Kidney (tissue), 14 donors: ENCODE measurements around the gene CARHSP1. TPM values are rescaled to one million over a fixed set of nuclear protein-coding genes. Genes with fewer than 3 reads are reported as not detected.

Experiments used
- DNase-seq, 5 donors: peaks; one replicate each; pipeline ENCODE4 v3.0.0-alpha.2; 2013 to 2020
- FAIRE-seq: peaks from 2 replicates; lab custom pipeline; 2012; peaks lifted over from hg19 to GRCh38; lab: Jason Lieb, UNC
- H3K27ac ChIP-seq, 2 donors: one replicate each; pipeline ENCODE4 v1.7.0; 2013; ENCODE audit warnings: low read depth in 2 of 2, low read length in 2 of 2, inconsistent platforms in 1 of 2
- H3K27me3 ChIP-seq: one replicate; pipeline ENCODE4 v1.7.1; 2013; ENCODE audit warnings: low read length, inconsistent platforms; ENCODE audit not compliant: control insufficient read depth, insufficient read depth
- H3K36me3 ChIP-seq, 3 donors: one replicate each; pipeline versions ENCODE4 v1.7.0 to v1.7.1; 2013; ENCODE audit warnings: low read length in 3 of 3, control low read depth in 1 of 3, inconsistent platforms in 1 of 3; ENCODE audit not compliant: insufficient read depth in 3 of 3, control insufficient read depth in 2 of 3
- H3K4me1 ChIP-seq, 3 donors: one replicate each; pipeline versions ENCODE4 v1.7.0 to v1.7.1; 2013; ENCODE audit warnings: low read length in 3 of 3, inconsistent platforms in 1 of 3, low read depth in 1 of 3; ENCODE audit not compliant: control insufficient read depth in 2 of 3, insufficient read depth in 2 of 3
- H3K4me3 ChIP-seq, 3 donors: one replicate each; pipeline versions ENCODE4 v1.7.0 to v1.8.1; 2013; ENCODE audit warnings: low read length in 3 of 3, control low read depth in 1 of 3, inconsistent platforms in 1 of 3
- H3K9ac ChIP-seq, 3 donors: one replicate each; pipeline versions ENCODE4 v1.7.0 to v1.7.1; 2013; ENCODE audit warnings: low read length in 3 of 3, control low read depth in 1 of 3, inconsistent platforms in 1 of 3
- H3K9me3 ChIP-seq, 3 donors: one replicate each; pipeline versions ENCODE4 v1.7.0 to v1.7.1; 2013; ENCODE audit warnings: low read length in 3 of 3, control low read depth in 1 of 3, inconsistent platforms in 1 of 3; ENCODE audit not compliant: control insufficient read depth in 2 of 3, insufficient read depth in 1 of 3
- intact Hi-C: fragments of 100-400 bp; cut with DNase I; formaldehyde crosslinking; loops from one replicate; pipeline ENCODE4 v1.11.1; 2022
- polyA plus RNA-seq: library from polyadenylated mRNA; stranded (reverse); fragments of 350-450 nt; fragmentation: Illumina TruSeq; extraction: RNeasy Lipid Tissue Mini Kit (QIAGEN cat#74804); gene quantifications from one replicate; pipeline ENCODE4 v1.2.3, GENCODE V29; 2014; ENCODE audit warnings: low read depth, low replicate concordance; ENCODE audit not compliant: insufficient read depth
- total RNA-seq: library from RNA; stranded (reverse); fragmentation: NEBNext Ultra II Directional; extraction: Animal tissue kit (Norgen Biotek cat#: 25700); gene quantifications from one replicate; pipeline ENCODE4 v1.2.1, GENCODE V29; 2021
- TF ChIP-seq, protein P1 (sequence below): IDR thresholded peaks from 3 replicates; pipeline ENCODE4 v1.5.1; 2012; ENCODE audit warnings: mild to moderate bottlenecking, moderate library complexity, borderline replicate concordance; ENCODE audit not compliant: insufficient read depth; ENCODE audit errors: extremely low read depth
- donor health status: control.
- donor health status: control.
- donor health status: control.
- donor health status: control.
- donor health status: control.
- donor health status: DM: yes; HTN: yes; CAD: no.
- donor health status: Normal renal cell carcinoma (clear cell type).

Gene CARHSP1
- total and polyA plus RNA-seq, 2 donors from 2014 or later, result 130 to 134 TPM

DNA sequence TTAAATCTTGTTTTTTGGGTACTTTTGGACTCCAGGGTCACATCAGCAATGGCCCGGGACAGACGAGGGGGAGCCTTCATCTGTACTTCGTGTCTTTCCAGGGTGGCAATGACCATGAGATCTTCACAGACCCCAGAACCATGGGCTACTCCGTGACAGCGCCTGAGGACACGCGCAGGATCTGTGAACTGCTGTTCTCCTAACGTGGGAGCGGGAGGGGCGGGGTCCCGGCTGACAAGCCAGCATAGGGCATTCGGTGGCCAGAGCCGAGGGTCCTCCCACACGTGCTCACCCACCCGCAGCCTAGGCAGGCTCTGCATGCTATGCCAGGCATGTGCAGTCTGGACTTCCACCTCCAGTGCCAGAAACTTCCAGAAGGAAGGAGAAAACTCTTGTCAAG, 21.2 kb downstream of the CARHSP1 start:
- Histone ChIP-seq H3K9ac (no peak overlapping the region), H3K9me3 (no peaks in the 10 kb centered on the region), H3K4me1 (peaks cover 0 to 8% (median 5%) of the 10 kb centered on the region in 3 donors), H3K36me3 (peaks cover 4 to 17% (median 10%) of the 10 kb centered on the region in 3 donors), H3K27me3 (no peaks in the 10 kb centered on the region), H3K27ac (no peak overlapping the region), H3K4me3 (no peak overlapping the region)
- TF ChIP-seq, protein P1, sequence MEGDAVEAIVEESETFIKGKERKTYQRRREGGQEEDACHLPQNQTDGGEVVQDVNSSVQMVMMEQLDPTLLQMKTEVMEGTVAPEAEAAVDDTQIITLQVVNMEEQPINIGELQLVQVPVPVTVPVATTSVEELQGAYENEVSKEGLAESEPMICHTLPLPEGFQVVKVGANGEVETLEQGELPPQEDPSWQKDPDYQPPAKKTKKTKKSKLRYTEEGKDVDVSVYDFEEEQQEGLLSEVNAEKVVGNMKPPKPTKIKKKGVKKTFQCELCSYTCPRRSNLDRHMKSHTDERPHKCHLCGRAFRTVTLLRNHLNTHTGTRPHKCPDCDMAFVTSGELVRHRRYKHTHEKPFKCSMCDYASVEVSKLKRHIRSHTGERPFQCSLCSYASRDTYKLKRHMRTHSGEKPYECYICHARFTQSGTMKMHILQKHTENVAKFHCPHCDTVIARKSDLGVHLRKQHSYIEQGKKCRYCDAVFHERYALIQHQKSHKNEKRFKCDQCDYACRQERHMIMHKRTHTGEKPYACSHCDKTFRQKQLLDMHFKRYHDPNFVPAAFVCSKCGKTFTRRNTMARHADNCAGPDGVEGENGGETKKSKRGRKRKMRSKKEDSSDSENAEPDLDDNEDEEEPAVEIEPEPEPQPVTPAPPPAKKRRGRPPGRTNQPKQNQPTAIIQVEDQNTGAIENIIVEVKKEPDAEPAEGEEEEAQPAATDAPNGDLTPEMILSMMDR, result no peak
- FAIRE-seq, result no peak
- intact Hi-C loops, result no loop called here
- DNase-seq, result peak in 2 of 5 donors; percentile 64 to 71

DNA sequence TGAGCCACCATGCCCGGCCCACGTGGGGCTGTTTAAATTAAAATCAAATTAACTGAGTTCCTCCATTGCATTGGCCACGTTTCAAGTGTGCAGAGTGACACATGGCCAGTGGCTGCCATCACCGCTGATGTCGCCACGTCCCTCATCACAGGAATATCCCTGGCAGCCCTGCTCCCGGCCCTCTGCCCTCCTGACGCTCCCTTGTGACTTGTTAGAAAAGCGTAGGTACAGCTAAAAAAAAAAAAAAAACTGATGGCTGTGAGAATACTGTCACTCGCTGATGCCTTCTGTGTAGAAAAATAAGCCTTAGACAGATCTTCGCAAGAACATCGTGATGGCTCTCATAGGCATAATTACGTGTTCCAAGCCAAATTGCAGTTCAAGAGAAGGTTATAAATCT, 21.7 kb downstream of the CARHSP1 start:
- intact Hi-C loops, result no loop called here
- TF ChIP-seq, protein P1, result no peak
- Histone ChIP-seq H3K9me3 (no peaks in the 10 kb centered on the region), H3K9ac (no peak overlapping the region), H3K27ac (no peak overlapping the region), H3K36me3 (peaks cover 4 to 14% (median 10%) of the 10 kb centered on the region in 3 donors), H3K4me1 (peaks cover 0 to 6% (median 5%) of the 10 kb centered on the region in 3 donors), H3K4me3 (no peak overlapping the region), H3K27me3 (no peaks in the 10 kb centered on the region)
- DNase-seq (peak in 1 of 5 donors; percentile 33), FAIRE-seq (no peak)

DNA sequence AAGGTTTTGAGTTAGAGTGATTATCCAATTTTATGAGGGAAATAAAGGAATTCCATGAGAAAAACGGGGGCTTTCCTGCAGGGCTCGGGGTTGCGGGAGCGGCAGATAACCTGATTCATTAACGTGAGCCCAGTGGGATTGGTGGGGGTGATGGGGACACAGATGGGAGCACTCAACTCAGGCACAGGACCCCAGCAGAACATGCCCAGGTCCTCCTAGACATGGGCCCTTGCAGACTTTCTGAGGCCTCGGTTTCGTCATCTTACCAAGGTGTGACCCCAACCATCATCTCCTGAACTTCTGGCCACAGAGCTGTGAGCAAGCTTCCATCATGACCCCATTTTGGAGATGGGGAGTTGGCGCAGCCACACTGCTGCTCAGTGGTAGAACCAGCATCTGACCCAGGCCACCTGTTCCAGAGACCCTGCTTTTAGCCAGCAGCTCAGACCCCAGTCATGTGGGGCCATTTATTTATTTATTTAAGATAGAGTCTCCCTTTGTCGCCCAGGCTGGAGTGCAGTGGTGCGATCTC, 22.3 kb downstream of the CARHSP1 start:
- no peak for DNase-seq

More for the DNA sequence above, 22.3 kb downstream of the CARHSP1 start:
- Histone ChIP-seq H3K36me3 (peaks cover 4 to 14% (median 10%) of the 10 kb centered on the region in 3 donors), H3K27me3 (no peaks in the 10 kb centered on the region), H3K9me3 (no peaks in the 10 kb centered on the region), H3K27ac (no peak overlapping the region), H3K4me3 (no peak overlapping the region), H3K9ac (no peak overlapping the region), H3K4me1 (peaks cover 0 to 6% (median 5%) of the 10 kb centered on the region in 3 donors)
- no peak for FAIRE-seq
- intact Hi-C loops, result no loop called here
- TF ChIP-seq, protein P1, result no peak
